NCI-H2227 (cell line): ENCODE results near the gene TRAP1.
A peak's percentile ranks its signal among the peaks of the same experiment; 100 is the strongest.
"Not testable (repeated sequence)": the region's sequence is repeated elsewhere in the genome, so short reads cannot be mapped to it uniquely, and the experiment has no call there.

Source experiments
- DNase-seq: peaks from one replicate; lab custom pipeline; 2025; ENCODE audit not compliant: unreplicated experiment; lab: John Stamatoyannopoulos, UW

TRAP1 gene

GRCh38 chr16:3618769-3619141 lies 98.6 kb downstream of the TRAP1 start:
- no peak for DNase-seq

- peak; percentile 6 for DNase-seq
These were observed 104.5 kb downstream of the TRAP1 start for GRCh38 chr16:3612510-3613466.

- peak; percentile 97 for DNase-seq
These were observed 106.0 kb downstream of the TRAP1 start, which contains the start of gene SLX4 for GRCh38 chr16:3611146-3611975. SLX4 (minus strand) TSS chr16:3611606; CDS start chr16:3608964, 2,642 bp downstream.

- DNase-seq = no peak
These were observed 106.6 kb downstream of the TRAP1 start for GRCh38 chr16:3610698-3611145.

GRCh38 chr16:3609895-3610697 lies 107.2 kb downstream of the TRAP1 start:
- DNase-seq = no peak

GRCh38 chr16:3608976-3609375 lies 108.3 kb downstream of the TRAP1 start:
- not testable (repeated sequence) for DNase-seq

GRCh38 chr16:3608069-3608468 lies 109.3 kb downstream of the TRAP1 start:
- DNase-seq = no peak
